Tongue (tissue), 2 donors: ENCODE data around the gene SLC39A7. TPM values are rescaled to one million over a fixed set of nuclear protein-coding genes. Genes with fewer than 3 reads are reported as not detected.
"Not testable (repeated sequence)": the region's sequence is repeated elsewhere in the genome, so short reads cannot be mapped to it uniquely, and the experiment has no call there.

Experiments
- DNase-seq: peaks from one replicate; pipeline ENCODE4 v3.0.0-alpha.2; 2015
- total RNA-seq: library from RNA; depleted of rRNA; stranded (reverse); fragments of >200 nt; gene quantifications from one replicate; pipeline ENCODE4 v1.2.3, GENCODE V29; 2014

The SLC39A7 gene
- total RNA-seq, 1 donor from 2014 or later = 70.4 TPM

GRCh38 chr6:33205191-33206026 lies 4.7 kb downstream of the SLC39A7 start:
- no peak for DNase-seq

- DNase-seq = no peak
These were observed 5.6 kb downstream of the SLC39A7 start for GRCh38 chr6:33206027-33206863.

GRCh38 chr6:33206864-33207551 lies 6.3 kb downstream of the SLC39A7 start:
- DNase-seq = no peak

GRCh38 chr6:33207552-33208090 lies 7.0 kb downstream of the SLC39A7 start:
- DNase-seq = peak; percentile 71

GRCh38 chr6:33208091-33208967 lies 7.7 kb downstream of the SLC39A7 start, which contains the start of gene RING1:
Gene RING1, plus strand, starts transcription at chr6:33208500. Its CDS starts 323 bp downstream, at chr6:33208823.
- DNase-seq = peak; percentile 94

GRCh38 chr6:33209856-33210255 lies 9.2 kb downstream of the SLC39A7 start:
- DNase-seq = no peak

- DNase-seq = no peak
These were observed 10.5 kb downstream of the SLC39A7 start for GRCh38 chr6:33211136-33211535.

- DNase-seq = no peak
These were observed 11.2 kb downstream of the SLC39A7 start for GRCh38 chr6:33211666-33212422.

GRCh38 chr6:33212857-33213165 lies 12.1 kb downstream of the SLC39A7 start:
- DNase-seq = no peak

- DNase-seq = peak; percentile 65
These were observed 12.7 kb downstream of the SLC39A7 start for GRCh38 chr6:33213166-33213988.

GRCh38 chr6:33213989-33214335 lies 13.3 kb downstream of the SLC39A7 start:
- no peak for DNase-seq

- no peak for DNase-seq
These were observed 14.8 kb downstream of the SLC39A7 start for GRCh38 chr6:33215271-33216116.

- no peak for DNase-seq
These were observed 15.5 kb downstream of the SLC39A7 start for GRCh38 chr6:33216117-33216649.

- DNase-seq = no peak
These were observed 16.6 kb downstream of the SLC39A7 start for GRCh38 chr6:33217246-33217645.

GRCh38 chr6:33217681-33218080 lies 17.0 kb downstream of the SLC39A7 start:
- DNase-seq = no peak

GRCh38 chr6:33226503-33227120 lies 25.9 kb downstream of the SLC39A7 start:
- DNase-seq = not testable (repeated sequence)

- no peak for DNase-seq
These were observed 34.6 kb downstream of the SLC39A7 start for GRCh38 chr6:33235221-33235634.

- DNase-seq = no peak
These were observed 35.7 kb downstream of the SLC39A7 start for GRCh38 chr6:33236328-33236727.
